ENCODE results near the gene SRA1.

The SRA1 gene

DNA sequence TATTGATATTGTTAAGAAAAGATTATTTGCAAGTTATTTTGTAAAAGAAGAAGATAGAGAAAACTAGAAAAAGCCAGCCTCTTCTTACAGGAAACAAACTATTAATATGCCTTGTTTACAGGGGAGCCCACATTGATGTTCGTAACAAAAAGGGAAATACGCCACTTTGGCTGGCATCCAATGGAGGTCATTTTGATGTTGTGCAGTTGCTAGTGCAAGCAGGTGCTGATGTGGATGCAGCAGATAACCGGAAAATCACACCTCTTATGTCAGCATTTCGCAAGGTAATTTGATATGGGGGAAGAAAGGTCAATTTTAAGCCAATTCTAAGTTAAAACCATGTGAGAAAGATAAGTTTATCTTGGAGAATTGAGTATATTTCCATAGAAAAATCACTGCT is 47.4 kb downstream of the SRA1 start:
- H3K27me3 ChIP-seq (ENCODE audit: low read depth): no peaks in the 10 kb centered on the region
- H3K9me3 ChIP-seq: no peaks in the 10 kb centered on the region
- peaks cover 82% of the 10 kb centered on the region for H3K36me3 ChIP-seq (replicated peaks)
- no peaks in the 10 kb centered on the region for H3K4me1 ChIP-seq
- no peak overlapping the region for H3K4me3 ChIP-seq
- no peak for DNase-seq (ENCODE audit: low spot score in 2 of 2)
- in situ Hi-C loops (cut with MboI; ENCODE audit: low sequenced_read_pairs): no loop called here

DNA sequence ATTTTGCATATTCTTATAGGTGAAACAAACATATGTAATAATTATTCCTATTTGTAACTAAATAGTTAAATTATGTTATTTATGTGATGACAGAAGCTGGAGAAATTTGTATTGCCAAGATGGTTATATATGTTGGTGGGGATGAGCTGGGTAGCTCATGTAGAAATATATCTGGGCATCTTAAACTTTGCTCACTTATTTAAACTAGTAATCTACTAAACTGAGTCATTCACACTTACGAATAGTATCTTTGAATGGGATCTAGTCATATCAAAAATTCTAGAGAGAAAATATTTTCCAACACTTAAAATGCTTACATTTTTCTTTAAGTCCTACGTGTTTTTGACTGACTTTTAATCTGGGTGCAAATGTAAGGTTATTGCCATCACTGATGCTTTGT is 54.4 kb downstream of the SRA1 start:
- Histone ChIP-seq H3K27me3 (ENCODE audit: low read depth) (no peaks in the 10 kb centered on the region), H3K36me3 (replicated peaks) (peaks cover 39% of the 10 kb centered on the region), H3K4me1 (no peaks in the 10 kb centered on the region), H3K9me3 (no peaks in the 10 kb centered on the region), H3K4me3 (no peak overlapping the region)
- no peak for DNase-seq (ENCODE audit: low spot score in 2 of 2)
- in situ Hi-C loops (cut with MboI; ENCODE audit: low sequenced_read_pairs): no loop called here

Data from HAP-1 (cell line).